HL-60 (cell line): ENCODE results near the gene ITGB1BP2.

Experiments used
- GABPA ChIP-seq: IDR thresholded peaks from 2 replicates; pipeline ENCODE4 v1.6.1; 2012; ENCODE audit warnings: low read depth
- POLR2AphosphoS5 ChIP-seq: IDR thresholded peaks from 2 replicates; pipeline ENCODE4 v1.6.1; 2012; ENCODE audit warnings: low read depth
- TF ChIP-seq, protein P1 (sequence below): IDR thresholded peaks from one replicate; pipeline ENCODE4 v1.5.1; 2011; ENCODE audit warnings: low read length, control low read depth, inconsistent platforms; ENCODE audit not compliant: insufficient read depth
- TF ChIP-seq, protein P2 (sequence below): IDR thresholded peaks from 2 replicates; pipeline ENCODE4 v1.6.1; 2012; ENCODE audit warnings: low read depth; ENCODE audit not compliant: insufficient replicate concordance

- TF ChIP-seq, protein P1, sequence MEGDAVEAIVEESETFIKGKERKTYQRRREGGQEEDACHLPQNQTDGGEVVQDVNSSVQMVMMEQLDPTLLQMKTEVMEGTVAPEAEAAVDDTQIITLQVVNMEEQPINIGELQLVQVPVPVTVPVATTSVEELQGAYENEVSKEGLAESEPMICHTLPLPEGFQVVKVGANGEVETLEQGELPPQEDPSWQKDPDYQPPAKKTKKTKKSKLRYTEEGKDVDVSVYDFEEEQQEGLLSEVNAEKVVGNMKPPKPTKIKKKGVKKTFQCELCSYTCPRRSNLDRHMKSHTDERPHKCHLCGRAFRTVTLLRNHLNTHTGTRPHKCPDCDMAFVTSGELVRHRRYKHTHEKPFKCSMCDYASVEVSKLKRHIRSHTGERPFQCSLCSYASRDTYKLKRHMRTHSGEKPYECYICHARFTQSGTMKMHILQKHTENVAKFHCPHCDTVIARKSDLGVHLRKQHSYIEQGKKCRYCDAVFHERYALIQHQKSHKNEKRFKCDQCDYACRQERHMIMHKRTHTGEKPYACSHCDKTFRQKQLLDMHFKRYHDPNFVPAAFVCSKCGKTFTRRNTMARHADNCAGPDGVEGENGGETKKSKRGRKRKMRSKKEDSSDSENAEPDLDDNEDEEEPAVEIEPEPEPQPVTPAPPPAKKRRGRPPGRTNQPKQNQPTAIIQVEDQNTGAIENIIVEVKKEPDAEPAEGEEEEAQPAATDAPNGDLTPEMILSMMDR = no peak
- TF ChIP-seq POLR2AphosphoS5 (no peak; the same call in 1 of the 2 replicates), GABPA (no peak)
- TF ChIP-seq, protein P2, sequence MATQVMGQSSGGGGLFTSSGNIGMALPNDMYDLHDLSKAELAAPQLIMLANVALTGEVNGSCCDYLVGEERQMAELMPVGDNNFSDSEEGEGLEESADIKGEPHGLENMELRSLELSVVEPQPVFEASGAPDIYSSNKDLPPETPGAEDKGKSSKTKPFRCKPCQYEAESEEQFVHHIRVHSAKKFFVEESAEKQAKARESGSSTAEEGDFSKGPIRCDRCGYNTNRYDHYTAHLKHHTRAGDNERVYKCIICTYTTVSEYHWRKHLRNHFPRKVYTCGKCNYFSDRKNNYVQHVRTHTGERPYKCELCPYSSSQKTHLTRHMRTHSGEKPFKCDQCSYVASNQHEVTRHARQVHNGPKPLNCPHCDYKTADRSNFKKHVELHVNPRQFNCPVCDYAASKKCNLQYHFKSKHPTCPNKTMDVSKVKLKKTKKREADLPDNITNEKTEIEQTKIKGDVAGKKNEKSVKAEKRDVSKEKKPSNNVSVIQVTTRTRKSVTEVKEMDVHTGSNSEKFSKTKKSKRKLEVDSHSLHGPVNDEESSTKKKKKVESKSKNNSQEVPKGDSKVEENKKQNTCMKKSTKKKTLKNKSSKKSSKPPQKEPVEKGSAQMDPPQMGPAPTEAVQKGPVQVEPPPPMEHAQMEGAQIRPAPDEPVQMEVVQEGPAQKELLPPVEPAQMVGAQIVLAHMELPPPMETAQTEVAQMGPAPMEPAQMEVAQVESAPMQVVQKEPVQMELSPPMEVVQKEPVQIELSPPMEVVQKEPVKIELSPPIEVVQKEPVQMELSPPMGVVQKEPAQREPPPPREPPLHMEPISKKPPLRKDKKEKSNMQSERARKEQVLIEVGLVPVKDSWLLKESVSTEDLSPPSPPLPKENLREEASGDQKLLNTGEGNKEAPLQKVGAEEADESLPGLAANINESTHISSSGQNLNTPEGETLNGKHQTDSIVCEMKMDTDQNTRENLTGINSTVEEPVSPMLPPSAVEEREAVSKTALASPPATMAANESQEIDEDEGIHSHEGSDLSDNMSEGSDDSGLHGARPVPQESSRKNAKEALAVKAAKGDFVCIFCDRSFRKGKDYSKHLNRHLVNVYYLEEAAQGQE = no peak
Measured at GRCh38 chrX:71282514-71283402, 18.8 kb upstream of the ITGB1BP2 start.
